ENCODE measurements around the gene FAM222B. TPM values are rescaled to one million over a fixed set of nuclear protein-coding genes. Genes with fewer than 3 reads are reported as not detected.
"Not testable (repeated sequence)": the region's sequence is repeated elsewhere in the genome, so short reads cannot be mapped to it uniquely, and the experiment has no call there.

Gene FAM222B
- total RNA-seq, 1 donor from 2014 or later = 14.2 TPM

DNA sequence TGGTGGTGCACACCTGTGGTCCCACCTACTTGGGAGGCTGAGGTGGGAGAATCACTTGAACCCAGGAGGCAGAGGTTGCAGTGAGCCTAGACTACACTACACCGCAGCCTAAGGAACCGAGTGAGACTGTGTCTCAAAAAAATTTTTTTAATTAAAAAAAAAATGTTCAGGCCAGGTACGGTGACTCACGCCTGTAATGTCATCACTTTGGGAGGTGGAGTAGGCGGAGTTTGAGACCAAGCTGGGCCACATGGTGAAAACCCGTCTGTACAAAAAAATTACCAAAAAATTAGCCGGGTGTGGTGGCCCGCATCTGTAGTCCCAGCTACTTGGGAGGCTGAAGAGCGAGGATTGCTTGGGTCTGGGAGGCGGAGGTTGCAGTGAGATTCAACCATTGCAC, 3.6 kb upstream of the FAM222B start:
- Histone ChIP-seq H3K36me3 (no peaks in the 10 kb centered on the region), H3K27me3 (no peaks in the 10 kb centered on the region), H3K4me3 (no peak overlapping the region), H3K9me3 (no peaks in the 10 kb centered on the region), H3K4me1 (peaks cover 9% of the 10 kb centered on the region), H3K27ac (no peak overlapping the region)
- no peak for DNase-seq (ENCODE audit: extremely low spot score in 2 of 2)
- intact Hi-C loops (cut with DNase I) = no loop called here
- TF ChIP-seq POLR2A (IDR thresholded peaks at IDR 0.05) = no peak
- TF ChIP-seq POLR2AphosphoS5 (IDR thresholded peaks at IDR 0.05; ENCODE audit: insufficient read depth in 1 of 2, low read depth in 1 of 2) = no peak
- TF ChIP-seq CTCF (IDR thresholded peaks at IDR 0.05) = no peak

DNA sequence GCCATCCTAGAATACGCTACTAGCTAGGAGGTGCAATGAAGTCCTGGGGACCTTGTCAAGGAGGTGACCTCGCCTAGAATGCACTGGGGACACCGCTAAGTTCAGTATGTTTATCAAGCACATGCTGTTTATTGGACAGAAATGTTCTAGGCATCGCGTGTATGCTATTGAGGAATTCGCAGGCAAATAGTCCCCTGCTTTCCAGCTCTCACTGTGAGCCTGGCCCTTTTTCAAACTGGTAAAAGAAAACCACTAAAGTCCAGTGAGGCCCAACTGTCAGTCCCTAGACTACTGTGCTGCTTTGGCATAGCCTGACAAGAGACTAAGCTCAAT, 1.2 kb upstream of the FAM222B start:
- intact Hi-C loops (cut with DNase I) = no loop called here
- H3K36me3 ChIP-seq = no peaks in the 10 kb centered on the region
- no peaks in the 10 kb centered on the region for H3K9me3 ChIP-seq
- TF ChIP-seq CTCF (IDR thresholded peaks at IDR 0.05) (no peak), POLR2AphosphoS5 (IDR thresholded peaks at IDR 0.05; ENCODE audit: insufficient read depth in 1 of 2, low read depth in 1 of 2) (no peak), POLR2A (IDR thresholded peaks at IDR 0.05) (no peak)
- no peaks in the 10 kb centered on the region for H3K27me3 ChIP-seq
- H3K4me3 ChIP-seq = no peak overlapping the region
- DNase-seq (ENCODE audit: extremely low spot score in 2 of 2) = no peak
- peaks cover 16% of the 10 kb centered on the region for H3K4me1 ChIP-seq
- H3K27ac ChIP-seq = no peak overlapping the region

DNA sequence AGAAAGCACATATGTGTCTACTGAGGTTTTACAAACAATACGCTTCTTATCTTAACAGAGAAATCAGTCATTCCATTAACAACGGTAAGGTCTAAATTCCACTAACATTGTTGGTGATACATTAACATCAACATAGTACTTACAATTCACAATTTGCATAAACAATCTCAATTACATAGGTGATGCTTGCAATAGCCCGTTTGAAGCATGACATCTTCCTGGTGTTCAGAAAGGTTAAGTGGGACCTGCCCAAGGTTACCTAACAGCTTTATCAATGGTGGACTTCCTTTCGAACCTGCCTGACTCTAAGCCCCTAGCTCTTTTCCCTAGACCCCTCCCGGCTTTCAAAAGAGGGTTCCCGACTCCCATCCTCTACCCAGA, 699 bp downstream of the FAM222B start:
- DNase-seq (ENCODE audit: extremely low spot score in 2 of 2) = no peak
- Histone ChIP-seq H3K4me1 (peaks cover 16% of the 10 kb centered on the region), H3K27ac (peak overlapping the region; percentile 76), H3K4me3 (peak overlapping the region; percentile 61 to 85), H3K27me3 (no peaks in the 10 kb centered on the region), H3K9me3 (no peaks in the 10 kb centered on the region), H3K36me3 (no peaks in the 10 kb centered on the region)
- intact Hi-C loops (cut with DNase I) = no loop called here
- TF ChIP-seq POLR2A (IDR thresholded peaks at IDR 0.05) (no peak), POLR2AphosphoS5 (IDR thresholded peaks at IDR 0.05; ENCODE audit: insufficient read depth in 1 of 2, low read depth in 1 of 2) (no peak), CTCF (IDR thresholded peaks at IDR 0.05) (no peak)

DNA sequence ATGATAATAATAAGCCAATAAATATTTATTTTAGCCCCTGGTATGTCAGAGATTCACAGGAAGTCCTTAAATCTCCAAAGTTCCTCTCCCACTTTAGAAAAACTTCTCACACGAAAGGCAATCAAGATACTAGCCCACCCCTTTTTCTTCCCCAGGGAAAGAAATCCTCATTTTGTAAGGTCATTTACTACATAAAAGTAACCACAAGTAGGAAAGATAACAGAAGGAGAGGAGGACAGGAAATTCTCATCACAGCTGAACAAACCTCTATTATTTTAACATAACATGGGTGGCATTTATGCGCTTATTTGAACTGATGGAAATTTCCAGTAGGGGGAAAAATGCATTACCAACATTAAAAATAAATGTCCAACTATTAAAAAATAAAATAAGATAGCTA, 3.4 kb downstream of the FAM222B start:
- TF ChIP-seq POLR2AphosphoS5 (IDR thresholded peaks at IDR 0.05; ENCODE audit: insufficient read depth in 1 of 2, low read depth in 1 of 2) (no peak), CTCF (IDR thresholded peaks at IDR 0.05) (no peak), POLR2A (IDR thresholded peaks at IDR 0.05) (no peak)
- H3K27me3 ChIP-seq = no peaks in the 10 kb centered on the region
- no peaks in the 10 kb centered on the region for H3K36me3 ChIP-seq
- intact Hi-C loops (cut with DNase I) = no loop called here
- no peaks in the 10 kb centered on the region for H3K9me3 ChIP-seq
- no peak overlapping the region for H3K27ac ChIP-seq
- no peak for DNase-seq (ENCODE audit: extremely low spot score in 2 of 2)
- no peak overlapping the region for H3K4me3 ChIP-seq
- peaks cover 16% of the 10 kb centered on the region for H3K4me1 ChIP-seq

DNA sequence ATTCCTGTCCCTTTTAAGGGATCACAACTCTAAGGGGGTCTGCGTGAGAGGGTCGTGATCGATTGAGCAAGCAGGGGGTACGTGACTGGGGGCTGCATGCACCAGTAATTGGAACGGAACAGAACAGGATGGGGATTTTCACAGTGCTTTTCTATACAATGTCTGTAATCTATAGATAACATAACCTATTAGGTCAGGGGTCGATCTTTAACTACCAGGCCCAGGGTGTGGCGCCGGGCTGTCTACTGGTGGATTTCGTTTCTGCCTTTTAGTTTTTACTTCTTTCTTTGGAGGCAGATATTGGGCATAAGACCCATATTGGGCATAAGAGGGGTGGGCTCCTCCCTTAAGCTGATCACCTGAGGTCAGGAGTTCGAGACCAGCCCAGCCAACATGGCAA, 6.0 kb downstream of the FAM222B start:
- H3K9me3 ChIP-seq; H3K4me1 ChIP-seq; intact Hi-C loops (cut with DNase I); DNase-seq (ENCODE audit: extremely low spot score in 2 of 2); H3K27ac ChIP-seq; H3K27me3 ChIP-seq; H3K36me3 ChIP-seq; H3K4me3 ChIP-seq: not testable (repeated sequence)

- H3K4me1 ChIP-seq = no peaks in the 10 kb centered on the region
- H3K27me3 ChIP-seq = no peaks in the 10 kb centered on the region
- H3K36me3 ChIP-seq = no peaks in the 10 kb centered on the region
- intact Hi-C loops (cut with DNase I) = no loop called here
- H3K27ac ChIP-seq = no peak overlapping the region
- TF ChIP-seq POLR2A (IDR thresholded peaks at IDR 0.05) = no peak
- no peak for TF ChIP-seq POLR2AphosphoS5 (IDR thresholded peaks at IDR 0.05; ENCODE audit: insufficient read depth in 1 of 2, low read depth in 1 of 2)
- no peak for TF ChIP-seq CTCF (IDR thresholded peaks at IDR 0.05)
- H3K4me3 ChIP-seq = no peak overlapping the region
- no peak for DNase-seq (ENCODE audit: extremely low spot score in 2 of 2)
- H3K9me3 ChIP-seq = no peaks in the 10 kb centered on the region
These were observed 8.2 kb downstream of the FAM222B start for GRCh38 chr17:28834420-28834819.
